ENCODE results near the gene SUN2.

DNA sequence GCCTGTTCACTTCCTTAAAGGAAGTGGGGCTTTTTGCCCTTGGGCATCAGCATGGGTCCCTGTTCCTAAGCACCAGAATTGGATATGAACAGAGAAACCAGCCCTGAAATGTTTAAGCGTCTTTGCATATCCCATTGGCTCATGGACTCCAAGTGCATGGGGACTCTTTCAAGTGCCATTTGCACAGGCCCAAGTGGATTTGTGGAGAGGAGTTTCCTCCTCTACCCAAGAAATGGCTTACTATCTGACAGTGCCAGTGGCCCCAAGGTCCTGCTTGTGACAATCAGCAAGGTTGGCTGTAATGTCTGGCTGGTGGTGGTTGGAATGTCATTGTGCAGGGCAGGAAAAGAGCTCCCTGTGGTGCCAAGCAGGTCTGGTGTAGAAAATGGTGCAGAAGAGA lies 70.0 kb downstream of the SUN2 start:
- TF ChIP-seq, protein P1, sequence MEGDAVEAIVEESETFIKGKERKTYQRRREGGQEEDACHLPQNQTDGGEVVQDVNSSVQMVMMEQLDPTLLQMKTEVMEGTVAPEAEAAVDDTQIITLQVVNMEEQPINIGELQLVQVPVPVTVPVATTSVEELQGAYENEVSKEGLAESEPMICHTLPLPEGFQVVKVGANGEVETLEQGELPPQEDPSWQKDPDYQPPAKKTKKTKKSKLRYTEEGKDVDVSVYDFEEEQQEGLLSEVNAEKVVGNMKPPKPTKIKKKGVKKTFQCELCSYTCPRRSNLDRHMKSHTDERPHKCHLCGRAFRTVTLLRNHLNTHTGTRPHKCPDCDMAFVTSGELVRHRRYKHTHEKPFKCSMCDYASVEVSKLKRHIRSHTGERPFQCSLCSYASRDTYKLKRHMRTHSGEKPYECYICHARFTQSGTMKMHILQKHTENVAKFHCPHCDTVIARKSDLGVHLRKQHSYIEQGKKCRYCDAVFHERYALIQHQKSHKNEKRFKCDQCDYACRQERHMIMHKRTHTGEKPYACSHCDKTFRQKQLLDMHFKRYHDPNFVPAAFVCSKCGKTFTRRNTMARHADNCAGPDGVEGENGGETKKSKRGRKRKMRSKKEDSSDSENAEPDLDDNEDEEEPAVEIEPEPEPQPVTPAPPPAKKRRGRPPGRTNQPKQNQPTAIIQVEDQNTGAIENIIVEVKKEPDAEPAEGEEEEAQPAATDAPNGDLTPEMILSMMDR (conservative IDR thresholded peaks at IDR 0.05): no peak
- TF ChIP-seq ZFX (IDR thresholded peaks at IDR 0.05): no peak

Measured in C4-2B (cell line).